GM18873 (cell line): ENCODE data around the gene KLHL25.
"Not testable (repeated sequence)": the region's sequence is repeated elsewhere in the genome, so short reads cannot be mapped to it uniquely, and the experiment has no call there.

Experiments
- ATAC-seq: cut with Tn5 transposase; IDR thresholded peaks from one replicate; pipeline ENCODE4 v1.9.1; 2021; ENCODE audit warnings: mild to moderate bottlenecking, moderate library complexity, moderate number of reproducible peaks; ENCODE audit not compliant: unreplicated experiment, low FRiP score

Gene KLHL25, protein sequence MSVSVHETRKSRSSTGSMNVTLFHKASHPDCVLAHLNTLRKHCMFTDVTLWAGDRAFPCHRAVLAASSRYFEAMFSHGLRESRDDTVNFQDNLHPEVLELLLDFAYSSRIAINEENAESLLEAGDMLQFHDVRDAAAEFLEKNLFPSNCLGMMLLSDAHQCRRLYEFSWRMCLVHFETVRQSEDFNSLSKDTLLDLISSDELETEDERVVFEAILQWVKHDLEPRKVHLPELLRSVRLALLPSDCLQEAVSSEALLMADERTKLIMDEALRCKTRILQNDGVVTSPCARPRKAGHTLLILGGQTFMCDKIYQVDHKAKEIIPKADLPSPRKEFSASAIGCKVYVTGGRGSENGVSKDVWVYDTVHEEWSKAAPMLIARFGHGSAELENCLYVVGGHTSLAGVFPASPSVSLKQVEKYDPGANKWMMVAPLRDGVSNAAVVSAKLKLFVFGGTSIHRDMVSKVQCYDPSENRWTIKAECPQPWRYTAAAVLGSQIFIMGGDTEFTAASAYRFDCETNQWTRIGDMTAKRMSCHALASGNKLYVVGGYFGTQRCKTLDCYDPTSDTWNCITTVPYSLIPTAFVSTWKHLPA

DNA sequence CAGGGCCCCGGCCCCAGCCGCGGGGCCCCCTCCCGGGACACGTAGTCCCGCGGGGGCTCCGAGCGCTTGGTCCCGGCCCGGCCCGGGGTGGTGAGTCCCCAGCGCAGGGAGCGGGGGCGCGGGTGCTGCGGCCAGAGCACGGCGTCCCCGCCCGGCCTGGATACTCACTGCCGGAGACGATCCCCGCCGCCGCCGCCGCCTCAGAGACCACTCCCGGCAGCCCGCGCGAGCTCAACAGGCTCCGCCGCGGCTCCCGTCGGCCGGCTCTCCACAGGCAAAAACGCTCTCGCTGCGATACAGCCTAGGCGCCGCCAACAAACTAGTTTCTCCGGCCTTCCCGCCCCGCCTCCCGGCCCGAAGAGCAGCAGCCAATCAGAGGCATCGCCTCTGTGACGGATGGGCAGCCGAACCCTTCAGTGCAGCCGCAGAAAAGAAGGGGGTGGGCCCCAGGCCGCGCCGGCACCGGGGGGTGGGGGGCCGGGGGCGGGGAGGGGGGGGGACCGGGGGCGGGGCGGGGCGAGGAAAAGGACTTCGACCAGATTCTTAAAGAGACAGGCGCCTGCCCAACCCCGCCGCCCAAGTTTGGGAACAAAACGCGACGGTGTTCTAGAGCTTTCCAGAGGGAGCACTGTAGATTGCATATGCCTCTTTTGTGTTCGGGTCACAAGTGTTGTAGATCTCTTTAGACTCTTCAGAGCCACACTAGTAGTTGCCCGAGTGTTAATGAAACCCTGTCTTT is at the start of gene KLHL25:
Gene KLHL25, minus strand, starts transcription at position 328 of the 739 bp plus-strand sequence. CDS start 25,115 bp downstream, outside the sequence.
- ATAC-seq = peak; percentile 93

DNA sequence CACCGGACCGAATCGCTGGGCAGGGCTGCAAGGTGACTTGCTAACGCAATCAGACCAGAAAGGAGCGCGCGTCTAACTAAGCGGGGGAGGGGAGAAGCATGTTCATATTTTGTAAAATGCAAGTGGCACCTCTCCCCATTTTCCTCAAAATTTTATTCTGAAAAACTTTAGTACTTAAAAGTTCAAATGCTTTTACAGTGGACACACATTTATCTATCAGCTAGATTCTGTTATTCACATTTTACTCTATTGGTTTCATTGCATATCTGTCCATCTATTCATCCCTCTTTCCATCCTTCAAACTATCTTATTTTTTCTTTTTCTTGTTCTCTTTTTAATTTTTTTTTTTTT is 46.1 kb upstream of the KLHL25 start:
- ATAC-seq = no peak

DNA sequence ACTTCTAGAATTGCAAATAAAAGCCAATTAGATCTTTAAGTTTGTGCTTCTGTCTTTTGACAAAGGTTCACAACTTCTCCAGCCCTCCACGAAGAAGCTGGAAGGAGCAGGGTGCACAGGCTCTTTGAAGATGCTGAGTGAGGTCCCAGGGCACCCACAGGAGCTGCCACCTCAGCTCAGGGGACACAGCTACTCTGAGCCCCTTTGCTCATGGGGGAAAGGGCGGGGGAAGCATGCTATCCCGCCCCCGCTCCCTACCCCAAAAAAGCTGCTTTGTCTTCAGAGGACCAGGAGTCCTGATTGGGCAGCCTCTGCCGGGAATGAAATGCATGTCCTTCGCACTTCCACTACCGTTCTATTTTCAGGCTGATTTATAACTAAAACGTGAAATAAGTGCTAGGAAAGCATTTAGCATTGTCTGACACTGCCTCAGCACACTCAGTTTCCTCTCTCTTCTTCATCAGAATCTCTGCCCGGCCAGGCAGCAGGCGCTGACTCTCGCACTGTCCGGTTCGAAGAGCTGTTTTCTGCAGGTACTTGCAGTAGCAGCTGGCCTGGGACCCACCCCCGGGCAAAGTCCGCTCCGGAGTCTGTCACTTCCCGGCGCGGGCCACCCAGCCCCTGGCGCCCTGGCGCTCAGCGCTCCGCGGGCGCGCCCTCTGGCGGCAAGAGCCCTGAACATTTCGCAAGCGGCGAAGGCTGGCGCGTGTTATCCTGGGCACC is 45.5 kb upstream of the KLHL25 start:
- peak; percentile 83 for ATAC-seq

DNA sequence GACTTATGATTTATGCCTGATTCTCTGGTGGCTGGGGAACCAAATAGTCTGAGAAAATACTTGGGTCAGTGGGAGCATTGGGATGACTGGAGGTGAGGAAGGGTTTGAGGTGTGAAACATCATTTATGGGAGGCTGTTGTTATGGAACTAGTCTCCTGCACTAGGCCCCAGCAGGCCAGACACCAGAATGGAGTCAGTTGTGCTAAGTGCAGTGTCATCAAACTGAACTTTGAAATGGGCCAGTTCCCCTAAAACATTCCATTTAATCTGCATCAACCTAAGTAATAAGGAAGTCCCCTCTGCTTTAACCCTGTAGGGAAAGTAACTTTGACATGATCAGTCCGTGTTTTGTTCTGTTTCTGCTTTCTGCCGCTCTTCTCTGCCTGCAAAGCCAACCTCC is 44.9 kb upstream of the KLHL25 start:
- no peak for ATAC-seq

DNA sequence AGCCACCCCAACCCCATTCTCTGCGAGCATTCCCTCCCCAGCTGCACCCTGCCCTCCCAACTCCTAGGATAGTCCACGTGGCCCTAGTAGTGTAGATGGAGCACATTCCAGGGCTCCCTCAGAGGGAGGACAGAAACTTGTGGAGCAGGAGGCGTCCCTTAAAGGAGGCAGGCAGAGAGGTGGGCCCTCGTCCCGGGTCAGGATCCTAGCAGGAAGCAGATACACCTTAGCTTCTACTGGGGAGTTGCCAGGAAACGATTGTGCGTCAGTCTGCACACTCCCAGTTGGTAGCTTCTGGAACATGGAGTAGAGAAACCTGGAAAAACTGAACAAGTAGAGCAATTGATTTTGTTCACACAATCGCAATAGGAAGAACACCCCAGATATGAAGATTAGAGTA is 43.9 kb upstream of the KLHL25 start:
- ATAC-seq = no peak

DNA sequence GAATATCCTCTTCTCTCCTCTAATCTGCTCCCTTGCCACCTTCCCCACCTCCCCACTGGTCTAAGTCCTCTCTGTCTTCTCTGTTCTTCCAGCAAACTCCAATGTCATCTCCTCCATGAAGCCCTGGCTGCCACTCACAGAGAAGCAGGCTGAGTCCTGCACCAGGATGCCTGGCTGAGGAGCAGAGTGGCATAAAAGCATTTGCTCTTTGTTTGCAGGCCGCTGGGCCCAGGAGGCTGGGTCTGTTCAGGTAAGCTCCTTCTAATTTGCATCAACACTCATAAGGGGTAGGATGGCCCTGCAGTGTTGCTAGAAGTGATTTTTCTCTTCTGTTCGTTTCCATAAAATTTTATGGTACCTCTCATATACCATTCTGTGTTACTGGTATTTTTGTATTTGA is 43.2 kb upstream of the KLHL25 start:
- ATAC-seq = no peak

DNA sequence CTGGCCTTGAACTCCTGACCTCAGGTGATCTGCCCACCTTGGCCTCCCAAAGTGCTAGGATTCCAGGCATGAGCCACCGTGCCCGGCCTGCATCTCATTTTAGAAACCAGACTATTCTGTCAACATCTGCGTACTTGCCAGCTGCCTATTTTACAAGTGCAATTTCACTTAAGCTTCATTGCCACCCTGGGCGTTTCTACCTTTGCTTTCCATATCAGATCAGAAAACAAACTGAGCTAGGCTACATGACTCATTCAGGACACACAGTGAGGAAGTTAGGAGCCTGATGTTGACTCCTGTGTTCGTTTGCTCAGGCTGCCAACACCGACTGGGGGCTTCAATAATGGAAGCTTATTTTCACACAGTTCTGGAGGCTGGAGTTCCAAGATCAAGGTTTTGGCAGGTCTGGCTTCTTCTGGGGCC is 42.3 kb upstream of the KLHL25 start:
- ATAC-seq = no peak

DNA sequence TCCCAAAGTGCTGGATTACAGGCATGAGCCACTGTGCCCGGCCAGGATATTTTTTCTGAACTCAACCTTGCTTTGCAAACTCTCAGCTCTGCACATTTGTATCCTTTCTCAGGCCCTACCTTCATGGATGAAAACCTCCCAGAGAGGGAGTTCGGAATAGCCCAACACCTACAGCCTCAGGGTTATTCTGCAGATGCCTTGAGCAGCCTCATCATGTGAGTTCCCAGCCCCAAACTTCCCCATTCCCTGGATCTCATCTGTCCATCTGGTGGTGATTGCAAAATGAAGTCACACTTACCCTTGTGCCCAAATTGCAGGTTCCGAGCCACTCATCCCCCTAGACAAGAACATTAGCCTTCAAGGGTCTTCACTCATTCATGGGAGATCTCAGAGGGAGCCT is 39.9 kb upstream of the KLHL25 start:
- ATAC-seq = no peak

DNA sequence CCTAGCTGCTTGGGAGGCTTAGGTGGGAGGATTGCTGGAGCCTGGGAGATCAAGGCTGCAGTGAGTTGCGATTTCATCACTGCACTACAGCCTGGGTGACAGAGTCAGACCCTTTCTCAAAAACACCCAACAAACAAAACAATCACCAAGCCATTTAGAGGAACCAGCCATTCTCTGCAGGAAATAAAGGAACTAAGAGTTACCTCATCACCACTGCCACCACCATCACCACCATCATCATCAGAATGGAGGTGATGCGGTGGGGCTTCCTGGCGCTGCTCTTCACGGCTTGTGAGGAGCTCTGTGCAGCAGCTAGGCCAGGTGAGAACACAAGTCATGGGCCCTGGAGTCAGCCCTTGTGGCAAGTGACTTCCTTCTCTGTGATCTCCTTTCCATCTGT is 37.7 kb upstream of the KLHL25 start:
- no peak for ATAC-seq

DNA sequence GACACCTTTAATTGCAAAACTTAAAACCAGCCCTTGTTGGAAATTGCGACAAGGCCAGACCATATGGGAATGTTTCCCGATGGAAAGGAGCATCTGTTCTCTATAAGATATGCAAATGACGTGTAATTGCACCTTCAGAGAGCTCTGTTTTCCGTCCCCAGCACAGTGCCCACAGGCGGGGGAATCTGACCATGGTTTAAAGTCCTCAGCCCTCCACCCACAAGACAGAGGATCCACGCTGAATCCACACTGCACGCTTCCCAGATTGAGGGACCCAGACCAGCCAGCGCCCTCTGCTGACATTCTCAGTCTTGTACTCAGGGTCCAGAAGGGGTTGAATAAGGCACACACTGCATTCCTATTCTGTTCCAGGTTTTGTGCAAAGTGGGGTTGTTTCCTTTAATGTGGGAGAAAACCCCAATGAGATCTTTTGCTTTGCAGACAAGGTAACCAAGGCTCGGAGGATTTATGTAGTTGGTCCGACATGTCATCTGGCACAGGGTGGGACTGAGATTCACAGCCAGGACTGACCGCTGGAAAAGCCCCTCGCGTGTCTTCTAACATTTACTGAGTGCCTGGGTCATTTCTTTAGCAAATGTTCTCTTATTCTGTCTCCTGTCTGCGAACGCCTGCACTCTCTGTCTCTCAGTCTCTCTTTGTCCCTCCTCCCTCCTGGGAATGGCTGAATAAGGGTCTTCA is 36.8 kb upstream of the KLHL25 start:
- ATAC-seq = no peak

DNA sequence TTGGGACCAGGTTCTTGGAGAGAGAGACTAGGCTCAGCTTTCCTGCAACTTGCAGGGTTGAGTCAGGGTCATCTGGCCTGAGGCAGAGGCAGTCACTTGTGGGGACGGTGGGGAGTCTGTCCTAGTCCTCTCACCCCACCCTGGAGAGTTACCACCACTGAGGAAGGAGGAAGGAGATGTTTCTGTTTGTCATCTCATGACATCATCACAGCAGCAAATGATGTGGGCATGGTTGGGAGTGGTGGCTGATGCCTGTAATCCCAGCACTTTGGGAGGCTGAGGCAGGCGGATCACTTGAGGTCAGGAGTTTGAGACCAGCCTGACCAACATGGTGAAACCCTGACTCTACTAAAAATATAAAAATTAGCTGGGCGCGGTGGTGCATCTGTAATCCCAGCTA is 35.0 kb upstream of the KLHL25 start:
- ATAC-seq = not testable (repeated sequence)

DNA sequence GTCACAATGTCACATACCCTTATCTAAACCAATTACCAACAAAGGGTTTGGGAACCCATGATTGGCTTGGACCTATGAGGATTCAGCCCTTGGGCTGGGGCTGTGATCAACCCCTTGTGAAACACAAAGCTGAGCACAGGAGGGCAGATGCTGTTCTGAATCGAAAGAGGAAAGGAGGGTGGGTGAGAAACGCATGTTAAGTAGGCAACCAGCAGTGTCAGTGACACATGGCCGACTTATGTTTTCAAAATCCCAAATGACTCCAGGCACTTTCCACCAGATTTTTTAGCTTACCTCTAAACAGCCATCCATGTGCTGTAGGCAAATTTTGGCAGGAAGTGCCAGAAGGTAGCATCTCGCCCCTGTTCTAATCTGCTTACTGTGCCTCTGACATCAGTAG is 34.1 kb upstream of the KLHL25 start:
- ATAC-seq = no peak

DNA sequence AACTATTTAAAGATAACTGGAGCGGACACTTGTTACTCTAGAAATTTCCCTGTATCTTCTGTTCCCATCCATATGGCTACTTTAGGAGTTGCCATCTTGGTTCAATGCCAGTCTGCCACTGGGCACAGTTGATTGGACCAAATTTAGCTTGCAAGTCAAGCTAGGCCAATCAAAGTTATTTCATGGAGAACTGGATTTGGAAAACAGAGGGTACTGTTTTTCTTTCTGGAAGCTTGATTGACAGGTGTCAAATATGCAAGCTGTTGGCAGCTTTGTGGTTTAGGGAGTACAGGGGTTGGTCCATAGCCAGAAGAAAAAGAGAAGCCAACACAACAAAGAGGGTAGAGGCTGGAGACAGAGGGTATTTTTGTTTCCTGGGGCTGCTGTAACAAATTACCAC is 33.4 kb upstream of the KLHL25 start:
- no peak for ATAC-seq

DNA sequence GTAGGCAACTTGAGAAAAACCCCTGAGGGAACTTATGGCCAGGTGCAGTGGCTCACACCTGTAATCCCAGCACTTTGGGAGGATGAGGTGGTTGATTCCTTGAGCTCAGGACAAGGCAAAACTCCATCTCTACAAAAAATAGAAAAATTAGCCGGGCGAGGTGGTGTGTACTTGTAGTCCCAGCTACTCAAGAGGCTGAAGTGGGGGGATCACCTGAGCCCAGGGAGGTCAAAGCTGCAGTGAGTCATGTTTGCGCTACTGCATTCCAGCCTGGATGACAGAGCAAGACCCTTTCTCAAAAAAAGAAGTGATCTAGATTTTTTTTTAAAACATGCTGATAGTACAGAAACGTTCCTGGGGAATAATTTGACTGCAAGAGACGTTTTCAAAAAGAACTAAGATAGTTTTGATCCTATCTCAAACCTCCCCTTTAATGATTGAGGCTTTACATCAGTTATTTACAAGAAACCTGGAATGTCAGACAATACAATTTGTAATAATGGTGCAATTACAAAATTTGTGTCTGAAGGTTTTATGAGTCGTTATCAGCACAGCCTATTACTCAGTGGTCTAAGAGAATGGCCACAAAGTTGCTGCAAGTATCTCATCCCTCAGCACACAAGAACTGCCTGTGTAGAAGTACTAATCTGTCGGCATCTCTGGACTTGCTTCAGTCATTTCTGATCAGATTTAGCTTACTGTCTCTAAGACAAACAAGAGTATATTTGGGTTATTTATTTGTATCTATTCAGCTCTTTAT is 32.2 kb upstream of the KLHL25 start:
- ATAC-seq = no peak

DNA sequence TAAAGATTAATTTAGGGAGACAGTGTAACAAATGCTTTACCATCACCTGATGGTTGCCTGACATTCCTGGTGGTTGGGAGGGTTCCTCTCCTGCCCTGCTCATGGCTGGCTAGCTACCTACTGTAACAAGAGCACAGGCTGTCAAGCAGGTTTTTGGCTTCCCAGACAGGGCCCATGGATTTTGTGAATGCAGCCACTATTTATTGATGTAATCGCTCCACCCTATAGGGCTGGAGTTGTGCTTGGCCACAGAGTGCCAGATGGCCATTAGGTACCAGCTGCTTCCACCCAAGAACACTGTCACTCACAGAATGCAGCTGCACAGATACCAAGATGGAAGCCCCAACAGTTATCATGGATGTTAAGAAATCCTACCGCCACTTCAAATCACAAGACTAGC is 31.0 kb upstream of the KLHL25 start:
- ATAC-seq = no peak

DNA sequence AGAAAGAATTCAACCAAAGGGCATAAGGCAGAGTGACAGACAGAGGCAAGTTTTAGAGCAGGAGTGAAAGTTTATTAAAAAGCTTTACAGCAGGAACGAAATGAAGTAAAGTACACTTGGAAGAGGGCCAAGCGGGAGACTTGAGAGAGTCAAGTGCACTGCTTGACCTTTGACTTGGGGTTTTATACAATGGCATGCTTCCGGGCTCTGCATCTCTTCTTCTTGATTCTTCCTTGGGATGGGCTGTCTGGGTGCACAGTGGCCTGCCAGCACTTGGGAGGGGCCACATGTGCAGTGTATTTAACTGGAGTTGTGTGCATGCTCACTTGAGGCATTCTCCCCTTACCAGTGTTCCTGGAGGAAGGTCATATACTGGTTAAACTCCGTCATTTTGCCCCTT is 30.4 kb upstream of the KLHL25 start:
- no peak for ATAC-seq

DNA sequence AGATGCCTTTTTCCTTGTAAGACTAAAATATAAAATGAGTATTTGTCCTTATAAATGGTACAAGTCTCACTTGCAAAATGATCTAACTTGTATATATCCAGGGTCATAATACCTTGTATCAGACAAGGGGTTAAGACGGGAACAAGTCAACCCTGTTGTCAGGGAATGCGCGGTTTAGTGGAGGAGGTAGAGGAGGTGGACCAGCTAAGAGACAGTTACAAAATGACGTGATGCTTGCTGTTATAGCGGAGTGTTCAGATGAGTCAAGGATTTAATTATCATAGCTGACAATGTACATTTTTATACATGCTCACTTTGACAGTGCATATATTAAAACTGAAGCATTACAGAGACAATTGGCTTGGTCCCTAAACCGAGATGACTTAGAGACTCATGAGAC is 26.8 kb upstream of the KLHL25 start:
- no peak for ATAC-seq

DNA sequence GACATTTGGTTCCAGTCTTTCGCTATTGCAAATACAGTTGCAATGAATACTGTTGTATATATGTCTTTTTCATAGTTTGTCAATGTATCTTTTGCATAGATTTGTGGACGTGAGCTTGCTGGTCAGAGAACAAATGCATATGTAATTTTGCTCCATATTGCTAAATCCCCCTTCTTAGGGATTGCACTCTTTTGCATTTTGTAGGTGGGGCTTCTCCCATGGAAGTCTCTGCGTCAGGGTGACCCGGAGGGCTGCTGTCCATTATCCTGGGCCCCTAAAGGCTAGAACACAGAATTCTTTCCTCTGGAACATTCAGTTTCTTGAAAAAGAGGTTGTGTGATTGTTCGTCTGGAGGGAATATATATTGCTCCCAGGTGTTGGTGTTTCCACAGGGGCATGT is 25.2 kb upstream of the KLHL25 start:
- ATAC-seq = no peak

DNA sequence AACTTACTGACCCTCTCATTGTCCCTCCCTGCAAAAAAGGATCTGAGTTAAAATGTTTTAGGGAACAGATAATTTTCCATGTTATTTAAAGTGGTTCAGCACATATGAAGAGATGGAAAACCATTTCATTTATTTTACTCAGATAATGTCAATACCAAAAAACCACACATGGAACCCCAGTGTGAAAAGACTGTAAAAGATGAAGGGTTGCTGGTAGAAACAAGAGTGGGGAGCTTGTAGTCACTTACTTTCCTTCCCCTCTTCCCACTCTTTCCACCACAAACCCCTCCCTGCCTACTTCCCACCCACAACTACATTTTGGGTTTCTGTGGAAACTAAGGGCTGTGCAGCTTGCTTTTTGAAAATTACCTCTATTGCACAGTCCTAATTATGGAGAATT is 18.5 kb upstream of the KLHL25 start:
- no peak for ATAC-seq

DNA sequence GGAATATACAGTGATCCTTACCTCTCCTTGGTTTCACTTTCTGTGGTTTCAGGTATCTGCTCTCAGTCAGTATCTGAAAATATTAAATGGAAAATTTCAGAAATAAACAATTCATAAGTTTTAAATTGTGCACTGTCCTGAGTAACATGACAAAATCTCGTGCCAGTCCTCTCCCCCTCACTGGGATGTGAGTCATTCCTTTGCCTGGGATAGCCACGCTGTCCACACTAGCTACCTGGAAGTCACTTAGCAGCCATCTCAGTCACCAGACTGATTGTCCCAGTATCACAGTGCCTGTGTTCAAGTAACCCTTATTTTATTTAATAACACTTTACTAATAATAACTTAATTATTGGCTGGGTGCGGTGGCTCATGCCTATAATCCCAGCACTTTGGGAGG is 15.3 kb upstream of the KLHL25 start:
- no peak for ATAC-seq
